ENCODE results near the gene RASGEF1C.

RASGEF1C gene

GRCh38 chr5:180205916-180206315 is 3.1 kb downstream of the RASGEF1C start:
- H3K4me1 ChIP-seq (ENCODE audit: insufficient read depth, insufficient read length): peaks cover 7% of the 10 kb centered on the region
- H3K27me3 ChIP-seq (ENCODE audit: insufficient read depth, insufficient read length): peaks cover 16% of the 10 kb centered on the region
- no peaks in the 10 kb centered on the region for H3K9me3 ChIP-seq (ENCODE audit: insufficient read depth, low read length)
- no peak overlapping the region for H3K9ac ChIP-seq (ENCODE audit: insufficient read length, low read depth)
- no peak for TF ChIP-seq ZNF274 (IDR thresholded peaks at IDR 0.05; ENCODE audit: low read depth, low read length)
- TF ChIP-seq SUZ12 (IDR thresholded peaks at IDR 0.05; ENCODE audit: extremely low read depth, insufficient read depth, insufficient read length): no peak
- no peak for TF ChIP-seq YY1 (IDR thresholded peaks at IDR 0.05; ENCODE audit: insufficient read depth, insufficient read length)
- H3K4me3 ChIP-seq (ENCODE audit: insufficient read length, low read depth): no peak overlapping the region
- DNase-seq (ENCODE audit: low read depth, low spot score): no peak
- H3K36me3 ChIP-seq (ENCODE audit: insufficient read depth, insufficient read length, low read length): no peaks in the 10 kb centered on the region

DNA sequence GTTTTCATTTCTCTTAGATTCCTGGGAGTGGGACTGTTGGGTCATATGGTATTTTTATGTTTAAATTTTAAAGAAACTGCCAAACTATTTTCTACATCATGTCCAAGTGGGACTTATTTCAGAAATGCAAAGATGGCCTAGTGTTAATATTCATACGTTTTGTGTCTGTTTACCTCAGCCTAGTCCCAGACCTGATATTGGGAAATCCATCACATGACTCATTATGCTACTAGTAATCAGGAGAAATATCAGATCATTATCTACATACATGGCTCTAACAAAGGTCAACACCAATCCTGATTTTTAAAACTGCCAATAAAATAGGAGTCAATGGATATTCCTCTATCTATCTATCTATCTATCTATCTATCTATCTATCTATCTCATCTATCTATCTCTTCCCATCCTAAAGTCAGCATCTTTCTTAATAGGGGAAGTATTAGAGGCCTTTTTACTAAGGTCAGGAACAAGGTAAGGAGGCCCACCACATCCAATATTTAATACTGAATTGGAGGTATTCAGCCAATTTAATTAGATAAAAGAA is 4.7 kb downstream of the RASGEF1C start:
- Histone ChIP-seq H3K4me1 (ENCODE audit: insufficient read depth, insufficient read length) (peaks cover 7% of the 10 kb centered on the region), H3K36me3 (ENCODE audit: insufficient read depth, insufficient read length, low read length) (no peaks in the 10 kb centered on the region), H3K4me3 (ENCODE audit: insufficient read length, low read depth) (no peak overlapping the region), H3K9me3 (ENCODE audit: insufficient read depth, low read length) (no peaks in the 10 kb centered on the region), H3K27me3 (ENCODE audit: insufficient read depth, insufficient read length) (peaks cover 5% of the 10 kb centered on the region), H3K9ac (ENCODE audit: insufficient read length, low read depth) (no peak overlapping the region)
- no peak for DNase-seq (ENCODE audit: low read depth, low spot score)
- TF ChIP-seq SUZ12 (IDR thresholded peaks at IDR 0.05; ENCODE audit: extremely low read depth, insufficient read depth, insufficient read length): no peak
- TF ChIP-seq YY1 (IDR thresholded peaks at IDR 0.05; ENCODE audit: insufficient read depth, insufficient read length): no peak
- TF ChIP-seq ZNF274 (IDR thresholded peaks at IDR 0.05; ENCODE audit: low read depth, low read length): no peak

DNA sequence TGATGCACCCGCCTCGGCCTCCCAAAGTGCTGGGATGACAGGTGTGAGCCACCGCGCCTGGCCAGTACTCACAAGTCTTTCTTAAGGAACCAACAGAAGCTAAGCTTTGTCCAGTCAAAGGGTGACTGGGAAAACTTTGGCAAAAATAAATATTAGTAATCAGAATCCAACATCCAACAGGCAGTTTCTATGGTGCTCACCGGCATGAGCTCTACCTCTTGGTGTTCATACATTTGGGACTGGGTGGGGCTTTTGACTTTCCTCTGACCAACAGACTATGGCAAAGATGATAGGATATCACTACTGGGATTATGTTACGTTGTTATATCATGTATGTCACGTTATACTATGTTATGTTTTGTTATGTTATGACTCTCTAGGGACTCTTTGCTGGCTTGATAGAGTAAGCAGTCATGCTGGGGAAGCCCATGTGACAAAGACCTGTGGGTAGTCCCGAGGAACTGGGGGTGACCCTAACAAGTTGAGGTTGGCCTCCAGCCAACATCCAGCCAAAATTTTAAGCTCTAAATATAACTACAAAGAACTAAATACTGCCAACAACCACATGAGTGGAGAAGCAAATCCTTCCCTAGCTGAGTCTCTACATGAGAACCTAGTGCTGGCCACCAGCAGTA is 6.0 kb downstream of the RASGEF1C start:
- Histone ChIP-seq H3K27me3 (ENCODE audit: insufficient read depth, insufficient read length) (no peaks in the 10 kb centered on the region), H3K9ac (ENCODE audit: insufficient read length, low read depth) (no peak overlapping the region), H3K9me3 (ENCODE audit: insufficient read depth, low read length) (no peaks in the 10 kb centered on the region), H3K36me3 (ENCODE audit: insufficient read depth, insufficient read length, low read length) (no peaks in the 10 kb centered on the region), H3K4me3 (ENCODE audit: insufficient read length, low read depth) (no peak overlapping the region), H3K4me1 (ENCODE audit: insufficient read depth, insufficient read length) (peaks cover 5% of the 10 kb centered on the region)
- DNase-seq (ENCODE audit: low read depth, low spot score): no peak
- TF ChIP-seq ZNF274 (IDR thresholded peaks at IDR 0.05; ENCODE audit: low read depth, low read length) (no peak), SUZ12 (IDR thresholded peaks at IDR 0.05; ENCODE audit: extremely low read depth, insufficient read depth, insufficient read length) (no peak), YY1 (IDR thresholded peaks at IDR 0.05; ENCODE audit: insufficient read depth, insufficient read length) (no peak)

DNA sequence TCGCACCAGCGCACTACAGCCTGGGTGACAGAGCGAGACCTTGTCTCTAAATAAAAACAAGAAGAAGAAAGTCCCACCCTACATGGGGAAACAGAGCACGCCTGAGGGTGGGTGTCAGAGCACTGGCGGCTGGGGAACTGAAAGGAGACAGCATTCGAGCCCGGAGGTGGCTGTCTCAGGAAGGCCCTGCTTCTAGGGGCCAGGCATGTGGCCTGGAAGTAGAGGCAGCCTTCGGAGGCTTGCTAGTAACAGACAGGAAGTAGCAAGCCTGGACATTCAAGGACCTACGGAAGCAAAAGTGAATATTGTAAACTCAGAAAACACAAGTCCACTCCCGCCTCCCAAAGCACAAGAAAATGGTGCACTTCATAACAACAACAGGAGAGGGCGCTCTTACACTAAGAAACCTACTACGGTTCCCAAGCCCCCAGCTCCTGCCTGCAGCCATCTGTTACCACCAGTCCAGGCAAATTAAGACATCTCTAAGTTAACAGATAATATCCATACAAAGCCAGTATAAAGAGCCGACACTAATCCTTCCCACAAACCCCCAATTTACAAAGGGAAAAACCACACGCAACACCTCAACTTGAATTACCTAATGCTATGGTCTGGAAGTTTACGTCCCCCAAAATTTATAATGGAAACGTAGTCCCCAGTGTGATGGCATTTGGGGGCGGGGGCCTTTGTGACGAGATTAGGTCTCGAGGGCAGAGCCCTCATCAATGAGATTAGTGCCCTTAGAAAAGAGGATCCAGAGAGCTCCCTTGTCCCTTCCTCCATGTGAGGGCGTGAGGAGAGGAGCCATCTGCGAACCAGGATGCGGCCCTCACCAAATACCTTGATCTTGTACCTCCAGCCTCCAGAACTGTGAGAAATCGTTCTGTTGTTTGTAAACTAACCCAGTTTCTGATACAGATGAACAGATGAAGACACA is 7.7 kb downstream of the RASGEF1C start:
- H3K4me3 ChIP-seq (ENCODE audit: insufficient read length, low read depth): no peak overlapping the region
- H3K27me3 ChIP-seq (ENCODE audit: insufficient read depth, insufficient read length): no peaks in the 10 kb centered on the region
- H3K9ac ChIP-seq (ENCODE audit: insufficient read length, low read depth): no peak overlapping the region
- no peaks in the 10 kb centered on the region for H3K36me3 ChIP-seq (ENCODE audit: insufficient read depth, insufficient read length, low read length)
- TF ChIP-seq ZNF274 (IDR thresholded peaks at IDR 0.05; ENCODE audit: low read depth, low read length): no peak
- no peak for TF ChIP-seq YY1 (IDR thresholded peaks at IDR 0.05; ENCODE audit: insufficient read depth, insufficient read length)
- no peak for TF ChIP-seq SUZ12 (IDR thresholded peaks at IDR 0.05; ENCODE audit: extremely low read depth, insufficient read depth, insufficient read length)
- H3K4me1 ChIP-seq (ENCODE audit: insufficient read depth, insufficient read length): no peaks in the 10 kb centered on the region
- no peaks in the 10 kb centered on the region for H3K9me3 ChIP-seq (ENCODE audit: insufficient read depth, low read length)
- DNase-seq (ENCODE audit: low read depth, low spot score): peak; percentile 40

DNA sequence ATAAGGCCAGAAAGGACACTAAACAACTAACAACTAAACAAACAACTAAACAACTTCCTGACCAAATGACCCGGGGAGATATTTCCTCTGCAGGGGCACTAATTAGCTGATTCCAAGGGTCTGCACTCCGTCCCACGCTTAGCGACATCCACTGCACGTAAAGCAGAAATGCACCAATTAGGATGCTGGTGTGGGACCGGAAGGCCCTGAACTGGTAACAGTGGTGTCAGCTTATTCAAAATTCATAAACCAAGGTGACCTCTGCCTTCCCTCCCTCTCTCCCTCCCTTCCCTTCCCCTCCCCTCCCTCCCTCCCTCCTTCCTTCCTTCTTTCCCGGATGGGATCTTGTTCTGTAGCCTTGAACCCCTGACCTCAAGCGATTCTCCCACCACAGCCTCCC is 9.6 kb downstream of the RASGEF1C start:
- H3K9me3 ChIP-seq (ENCODE audit: insufficient read depth, low read length): no peaks in the 10 kb centered on the region
- no peaks in the 10 kb centered on the region for H3K27me3 ChIP-seq (ENCODE audit: insufficient read depth, insufficient read length)
- no peak for DNase-seq (ENCODE audit: low read depth, low spot score)
- H3K4me3 ChIP-seq (ENCODE audit: insufficient read length, low read depth): no peak overlapping the region
- H3K36me3 ChIP-seq (ENCODE audit: insufficient read depth, insufficient read length, low read length): no peaks in the 10 kb centered on the region
- H3K9ac ChIP-seq (ENCODE audit: insufficient read length, low read depth): no peak overlapping the region
- H3K4me1 ChIP-seq (ENCODE audit: insufficient read depth, insufficient read length): no peaks in the 10 kb centered on the region
- no peak for TF ChIP-seq YY1 (IDR thresholded peaks at IDR 0.05; ENCODE audit: insufficient read depth, insufficient read length)
- no peak for TF ChIP-seq SUZ12 (IDR thresholded peaks at IDR 0.05; ENCODE audit: extremely low read depth, insufficient read depth, insufficient read length)
- no peak for TF ChIP-seq ZNF274 (IDR thresholded peaks at IDR 0.05; ENCODE audit: low read depth, low read length)

- H3K36me3 ChIP-seq (ENCODE audit: insufficient read depth, insufficient read length, low read length): no peaks in the 10 kb centered on the region
- H3K9ac ChIP-seq (ENCODE audit: insufficient read length, low read depth): no peak overlapping the region
- no peak for DNase-seq (ENCODE audit: low read depth, low spot score)
- no peak overlapping the region for H3K4me3 ChIP-seq (ENCODE audit: insufficient read length, low read depth)
- H3K4me1 ChIP-seq (ENCODE audit: insufficient read depth, insufficient read length): no peaks in the 10 kb centered on the region
- no peaks in the 10 kb centered on the region for H3K9me3 ChIP-seq (ENCODE audit: insufficient read depth, low read length)
- TF ChIP-seq YY1 (IDR thresholded peaks at IDR 0.05; ENCODE audit: insufficient read depth, insufficient read length) (no peak), ZNF274 (IDR thresholded peaks at IDR 0.05; ENCODE audit: low read depth, low read length) (no peak), SUZ12 (IDR thresholded peaks at IDR 0.05; ENCODE audit: extremely low read depth, insufficient read depth, insufficient read length) (no peak)
- H3K27me3 ChIP-seq (ENCODE audit: insufficient read depth, insufficient read length): no peaks in the 10 kb centered on the region
Measured at GRCh38 chr5:180198208-180198607, 10.8 kb downstream of the RASGEF1C start.

Data from NT2/D1 (cell line).